Transverse colon (tissue), 4 donors: ENCODE results near the gene DSP. TPM values are rescaled to one million over a fixed set of nuclear protein-coding genes. Genes with fewer than 3 reads are reported as not detected.
A peak's percentile ranks its signal among the peaks of the same experiment; 100 is the strongest.

Source experiments
- DNase-seq: peaks from one replicate; pipeline ENCODE4 v3.0.0-alpha.2; 2019
- H3K27ac ChIP-seq, 4 donors: fragments of 200-600 bp; sonication (generic); 2 replicates each; pipeline ENCODE4 v1.5.1; 2016 to 2018; ENCODE audit warnings: inconsistent platforms in 4 of 4
- H3K27me3 ChIP-seq: fragments of 200-600 bp; sonication (generic); 2 replicates; pipeline ENCODE4 v1.5.1; 2017; ENCODE audit warnings: inconsistent platforms
- H3K36me3 ChIP-seq, 4 donors: fragments of 200-600 bp; sonication (generic); 2 replicates each; pipeline ENCODE4 v1.5.1; 2017 to 2019; ENCODE audit warnings: inconsistent platforms in 4 of 4
- H3K4me1 ChIP-seq, 4 donors: fragments of 200-600 bp; sonication (generic); 2 replicates each; pipeline ENCODE4 v1.5.1; 2017 to 2020; ENCODE audit warnings: inconsistent platforms in 4 of 4
- H3K4me3 ChIP-seq, 4 donors: fragments of 200-600 bp; sonication (generic); 1 replicate in 1 of 4; 2 replicates in 3 of 4; pipeline versions ENCODE4 v1.5.1 to v1.6.1; 2017 to 2019; ENCODE audit warnings: inconsistent platforms in 4 of 4
- H3K9me3 ChIP-seq, 2 donors: fragments of 200-600 bp; sonication (generic); 2 replicates each; pipeline ENCODE4 v1.5.1; 2017 to 2019; ENCODE audit warnings: inconsistent platforms in 2 of 2
- EP300 ChIP-seq: sonication (generic); formaldehyde crosslinking; IDR thresholded peaks from one replicate; pipeline ENCODE4 v1.6.1; 2017; ENCODE audit warnings: antibody characterized with exemption, low read depth
- POLR2A ChIP-seq: fragments of 450-650 bp; IDR thresholded peaks from one replicate; pipeline ENCODE4 v1.6.1; 2016; ENCODE audit warnings: antibody characterized with exemption, mild to moderate bottlenecking, moderate library complexity
- POLR2AphosphoS5 ChIP-seq, 3 donors: sonication (generic); formaldehyde crosslinking; IDR thresholded peaks; one replicate each; pipeline ENCODE4 v1.6.1; 2016; ENCODE audit warnings: antibody characterized with exemption in 3 of 3
- WGBS, 2 donors: methylation state at CpG; one replicate each; pipeline ENCODE4 v1.1.5; 2018; ENCODE audit warnings: low coverage in 1 of 2; 5-methylcytosine and 5-hydroxymethylcytosine counted together
- in situ Hi-C, 4 donors: fragments of 200-750 bp; cut with MboI; loops; one replicate each; pipeline versions ENCODE4 v1.15.0 to v1.15.1; 2017; ENCODE audit warnings: low sequenced_read_pairs in 3 of 4, low pct_ligation_motif_present in 1 of 4, low pct_unique_long_range_greater_than_20kb in 1 of 4
- intact Hi-C: fragments of 100-400 bp; cut with DNase I; formaldehyde crosslinking; loops from one replicate; pipeline ENCODE4 v1.15.1; 2023; ENCODE audit warnings: low total_unique reads
- total RNA-seq, 4 donors: library from RNA; depleted of rRNA; stranded (reverse); fragments of >200 nt; gene quantifications; one replicate each; pipeline ENCODE4 v1.1.0, GENCODE V29; 2016
- TF ChIP-seq, protein P1 (sequence below), 5 experiments: fragments of 200-600 bp in 3 of 5; fragments of 450-650 bp in 2 of 5; sonication (generic) in 3 of 5; IDR thresholded peaks; 1 replicate in 2 of 5; 2 replicates in 3 of 5; pipeline ENCODE4 v1.5.1; 2016 to 2017; ENCODE audit warnings: antibody characterized with exemption in 5 of 5, inconsistent platforms in 3 of 5, mild to moderate bottlenecking in 2 of 5, moderate library complexity in 1 of 5

DSP gene
- total RNA-seq, 4 donors from 2014 or later: 160 to 243 (median 202) TPM

DNA sequence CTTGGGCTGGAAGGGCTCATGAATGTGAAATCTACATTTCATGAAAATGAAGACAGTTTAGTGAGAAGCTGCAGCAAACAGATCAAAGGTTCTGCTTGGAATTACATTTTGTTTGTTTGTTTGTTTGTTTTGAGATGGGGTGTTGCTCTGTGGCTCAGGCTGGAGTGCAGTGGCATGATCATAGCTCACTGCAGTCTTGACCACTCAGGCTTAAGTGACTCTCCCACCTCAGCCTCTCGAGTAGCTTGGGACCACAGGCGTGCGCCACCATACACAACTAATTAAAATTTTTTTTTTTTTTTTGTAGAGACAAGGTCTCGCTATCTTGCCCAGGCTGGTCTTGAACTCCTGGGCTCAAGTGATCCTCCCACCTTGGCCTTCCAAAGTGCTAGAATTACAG is 5.8 kb downstream of the DSP start:
- H3K27ac ChIP-seq: peak overlapping the region; percentile 78 to 88 (median 86)
- WGBS, 2 donors: 93 to 95% methylated on average over 4 of the region's 4 CpGs
- TF ChIP-seq POLR2AphosphoS5 (IDR thresholded peaks at IDR 0.05): no peak
- TF ChIP-seq, protein P1, sequence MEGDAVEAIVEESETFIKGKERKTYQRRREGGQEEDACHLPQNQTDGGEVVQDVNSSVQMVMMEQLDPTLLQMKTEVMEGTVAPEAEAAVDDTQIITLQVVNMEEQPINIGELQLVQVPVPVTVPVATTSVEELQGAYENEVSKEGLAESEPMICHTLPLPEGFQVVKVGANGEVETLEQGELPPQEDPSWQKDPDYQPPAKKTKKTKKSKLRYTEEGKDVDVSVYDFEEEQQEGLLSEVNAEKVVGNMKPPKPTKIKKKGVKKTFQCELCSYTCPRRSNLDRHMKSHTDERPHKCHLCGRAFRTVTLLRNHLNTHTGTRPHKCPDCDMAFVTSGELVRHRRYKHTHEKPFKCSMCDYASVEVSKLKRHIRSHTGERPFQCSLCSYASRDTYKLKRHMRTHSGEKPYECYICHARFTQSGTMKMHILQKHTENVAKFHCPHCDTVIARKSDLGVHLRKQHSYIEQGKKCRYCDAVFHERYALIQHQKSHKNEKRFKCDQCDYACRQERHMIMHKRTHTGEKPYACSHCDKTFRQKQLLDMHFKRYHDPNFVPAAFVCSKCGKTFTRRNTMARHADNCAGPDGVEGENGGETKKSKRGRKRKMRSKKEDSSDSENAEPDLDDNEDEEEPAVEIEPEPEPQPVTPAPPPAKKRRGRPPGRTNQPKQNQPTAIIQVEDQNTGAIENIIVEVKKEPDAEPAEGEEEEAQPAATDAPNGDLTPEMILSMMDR (IDR thresholded peaks at IDR 0.05): no peak
- no peak for TF ChIP-seq EP300
- no peak for TF ChIP-seq POLR2A
- H3K27me3 ChIP-seq: peaks cover 20% of the 10 kb centered on the region
- DNase-seq: no peak
- in situ Hi-C loops (no loop called here), intact Hi-C loops (no loop called here)
- H3K4me3 ChIP-seq: no peak overlapping the region
- peaks cover 7 to 64% (median 23%) of the 10 kb centered on the region in 4 donors for H3K4me1 ChIP-seq
- H3K36me3 ChIP-seq: no peaks in the 10 kb centered on the region
- no peaks in the 10 kb centered on the region for H3K9me3 ChIP-seq

DNA sequence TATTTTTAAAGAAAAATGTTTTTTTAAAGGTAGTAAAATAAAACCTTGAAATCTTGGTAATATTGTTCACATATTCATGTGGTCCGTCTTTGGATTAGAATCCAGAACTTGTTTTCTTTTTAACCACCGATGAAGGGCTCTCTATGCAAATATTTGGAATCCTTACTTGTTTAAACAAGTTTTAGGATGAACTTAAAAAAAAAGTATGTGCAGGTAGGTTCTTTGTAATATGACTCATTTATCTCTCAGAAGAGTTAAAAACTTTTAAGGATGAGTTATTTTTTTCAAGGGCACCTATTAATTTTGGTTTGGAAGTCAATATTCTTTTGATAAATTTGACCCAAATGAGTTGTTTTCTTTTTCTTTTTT is 8.9 kb downstream of the DSP start:
- 43 to 62% methylated on average over 2 of the region's 2 CpGs for WGBS, 2 donors
- peaks cover 7 to 63% (median 22%) of the 10 kb centered on the region in 4 donors for H3K4me1 ChIP-seq

DNA sequence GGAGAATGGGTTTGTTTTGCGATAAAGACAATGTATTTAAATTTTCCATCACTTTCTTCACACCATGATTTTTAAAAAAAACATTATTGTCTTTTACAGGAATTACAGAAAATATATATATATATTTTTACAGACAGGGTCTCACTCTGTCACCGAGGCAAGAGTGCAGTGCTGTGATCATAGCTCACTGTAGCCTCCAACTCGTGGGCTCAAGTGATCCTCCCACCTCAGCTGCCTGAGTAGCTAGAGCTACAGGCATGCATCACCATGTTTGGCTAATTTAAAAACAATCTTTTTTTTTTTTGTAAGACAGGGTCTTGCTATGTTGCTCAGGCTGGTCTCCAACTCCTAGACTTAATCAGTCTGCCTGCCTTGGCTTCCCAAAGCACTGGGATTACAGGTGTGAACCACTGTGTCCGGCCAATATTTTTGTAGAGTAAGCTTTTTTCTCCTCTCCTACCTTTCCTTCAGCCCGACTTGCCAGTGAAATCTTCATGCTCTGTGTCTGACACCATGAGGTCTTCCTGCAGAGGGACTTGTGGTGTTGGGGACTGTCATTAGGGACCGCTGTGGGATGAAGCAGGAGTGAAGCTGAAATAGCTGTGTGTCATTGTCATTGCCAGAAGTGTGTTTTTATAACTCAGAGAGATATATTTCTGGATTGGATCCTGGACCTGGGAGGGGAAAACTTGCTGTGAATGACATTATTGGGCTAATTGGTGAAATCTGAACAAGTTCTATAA is 13.2 kb downstream of the DSP start:
- Histone ChIP-seq H3K4me1 (peaks cover 0 to 36% (median 6%) of the 10 kb centered on the region in 4 donors), H3K27ac (no peak overlapping the region), H3K36me3 (peaks cover 0 to 4% (median 0%) of the 10 kb centered on the region in 4 donors), H3K27me3 (peaks cover 8% of the 10 kb centered on the region), H3K9me3 (no peaks in the 10 kb centered on the region), H3K4me3 (no peak overlapping the region)
- 69 to 70% methylated on average over 5 to 6 of the region's 6 CpGs for WGBS, 2 donors
- TF ChIP-seq EP300 (no peak), POLR2AphosphoS5 (IDR thresholded peaks at IDR 0.05) (no peak), POLR2A (no peak)
- TF ChIP-seq, protein P1 (IDR thresholded peaks at IDR 0.05): no peak
- in situ Hi-C loops (no loop called here), intact Hi-C loops (no loop called here)
- DNase-seq: no peak

More for the DNA sequence above, 8.9 kb downstream of the DSP start:
- DNase-seq: no peak
- no peak overlapping the region for H3K4me3 ChIP-seq
- no peak for TF ChIP-seq POLR2AphosphoS5 (IDR thresholded peaks at IDR 0.05)
- TF ChIP-seq, protein P1 (IDR thresholded peaks at IDR 0.05): no peak
- no peak for TF ChIP-seq POLR2A
- intact Hi-C loops (no loop called here), in situ Hi-C loops (no loop called here)
- no peaks in the 10 kb centered on the region for H3K36me3 ChIP-seq
- H3K27ac ChIP-seq: peak overlapping the region in 3 of 4 donors; percentile 85 to 88 (median 87)
- H3K27me3 ChIP-seq: peaks cover 9% of the 10 kb centered on the region
- no peaks in the 10 kb centered on the region for H3K9me3 ChIP-seq

DNA sequence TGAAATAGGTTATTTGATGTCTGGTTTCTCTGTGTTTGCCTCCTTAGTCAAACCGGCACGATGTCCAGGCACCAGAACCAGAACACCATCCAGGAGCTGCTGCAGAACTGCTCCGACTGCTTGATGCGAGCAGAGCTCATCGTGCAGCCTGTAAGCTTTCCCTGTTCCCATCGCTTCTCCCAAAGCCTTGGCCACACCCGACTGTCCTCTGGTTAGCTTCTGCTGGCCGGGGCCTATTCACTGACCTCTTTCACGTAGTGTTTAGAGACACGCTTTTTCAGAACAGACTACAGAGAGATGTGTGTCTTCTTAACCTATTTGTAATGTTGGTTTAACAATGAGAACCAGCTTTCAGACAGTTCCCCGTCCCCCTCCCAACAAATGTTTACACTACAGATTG is 14.2 kb downstream of the DSP start:
- intact Hi-C loops: no loop called here

More for the DNA sequence above, 14.2 kb downstream of the DSP start:
- H3K27me3 ChIP-seq: peaks cover 3% of the 10 kb centered on the region
- peaks cover 0 to 36% (median 4%) of the 10 kb centered on the region in 4 donors for H3K4me1 ChIP-seq
- H3K4me3 ChIP-seq: no peak overlapping the region
- no peak overlapping the region for H3K27ac ChIP-seq
- H3K36me3 ChIP-seq: peaks cover 0 to 4% (median 0%) of the 10 kb centered on the region in 4 donors
- no peaks in the 10 kb centered on the region for H3K9me3 ChIP-seq
- in situ Hi-C loops: no loop called here
- TF ChIP-seq POLR2A (no peak), POLR2AphosphoS5 (IDR thresholded peaks at IDR 0.05) (no peak), EP300 (no peak)
- TF ChIP-seq, protein P1 (IDR thresholded peaks at IDR 0.05): no peak
- WGBS, 2 donors: 81 to 83% methylated on average over 4 to 11 of the region's 11 CpGs
- no peak for DNase-seq
